ENCODE data around the gene ZNF568. TPM values are rescaled to one million over a fixed set of nuclear protein-coding genes. Genes with fewer than 3 reads are reported as not detected.

Gene ZNF568
- total RNA-seq, 1 experiment from 2014 or later: 7.1 TPM

- Histone ChIP-seq H3K4me3 (ENCODE audit: low read depth, low read length, poor library complexity, severe bottlenecking) (no peak overlapping the region), H3K27me3 (replicated peaks; ENCODE audit: insufficient read depth, low read depth, low read length, poor library complexity) (no peaks in the 10 kb centered on the region), H3K36me3 (ENCODE audit: insufficient read depth, low read length, poor library complexity, severe bottlenecking) (no peaks in the 10 kb centered on the region), H3K4me1 (ENCODE audit: insufficient read depth, low read length, poor library complexity, severe bottlenecking) (no peaks in the 10 kb centered on the region), H3K27ac (ENCODE audit: low read depth, low read length, poor library complexity, severe bottlenecking) (no peak overlapping the region), H3K9me3 (ENCODE audit: low read depth, low read length, poor library complexity, severe bottlenecking) (no peaks in the 10 kb centered on the region)
- intact Hi-C loops (cut with micrococcal nuclease; ENCODE audit: unreplicated experiment): no loop called here
- no TSS peak for BruUV-seq (replicated peaks)
- DNase-seq (ENCODE audit: low spot score): no peak
- no peak for TF ChIP-seq CTCF (conservative IDR thresholded peaks at IDR 0.05; ENCODE audit: low read depth, low read length)
- CTCF ChIA-PET: no interaction called here
- POLR2A ChIA-PET (ENCODE audit: low non-redundant PET): no interaction called here
These were observed 129.0 kb downstream of the ZNF568 start for GRCh38 chr19:37045140-37045539.

Other genes with a start within 250 kb of the ZNF568 start
- 5.5 and 5.6 TPM in 2 replicates for gene ZNF461, start 249.5 kb upstream of the ZNF568 start, total RNA-seq (2021)
- gene ZNF567, start 228.7 kb upstream of the ZNF568 start, total RNA-seq (2021): 9.6 and 9.9 TPM in 2 replicates
- 11.8 and 14.7 TPM in 2 replicates for gene ZNF850, start 143.5 kb upstream of the ZNF568 start, total RNA-seq (2021)
- 4.4 and 4.9 TPM in 2 replicates for gene ZNF790, start 77.9 kb upstream of the ZNF568 start, total RNA-seq (2021)
- 2.8 and 4.1 TPM in 2 replicates for gene ZNF345, start 65.5 kb upstream of the ZNF568 start, total RNA-seq (2021)
- 4.4 and 5.0 TPM in 2 replicates for gene ZNF829, start within 50 bp of the ZNF568 start, total RNA-seq (2021)
- gene ZNF420, start 162.1 kb downstream of the ZNF568 start, total RNA-seq (2021): 10.6 and 13.7 TPM in 2 replicates